GM23248 (cell line): ENCODE results near the gene COL6A3.
A peak's percentile ranks its signal among the peaks of the same experiment; 100 is the strongest.

Experiments
- EZH2 ChIP-seq: fragments of 200-600 bp; sonication (generic); IDR thresholded peaks from 2 replicates; pipeline ENCODE4 v1.6.1; 2018; ENCODE audit warnings: antibody characterized with exemption, mild to moderate bottlenecking; ENCODE audit not compliant: insufficient read depth, poor library complexity, severe bottlenecking
- EZH2phosphoT487 ChIP-seq: fragments of 200-600 bp; sonication (generic); IDR thresholded peaks from 2 replicates; pipeline ENCODE4 v1.6.1; 2018; ENCODE audit warnings: antibody characterized with exemption, moderate library complexity, mild to moderate bottlenecking, low read depth; ENCODE audit not compliant: insufficient read depth

GRCh38 chr2:237431372-237431771 lies 17.4 kb upstream of the COL6A3 start:
- TF ChIP-seq EZH2 (no peak), EZH2phosphoT487 (peak; percentile 70; the same call in 1 of the 2 replicates)
